Neural crest cell (in vitro differentiated cells): ENCODE results near the gene ZBED1. TPM values are rescaled to one million over a fixed set of nuclear protein-coding genes. Genes with fewer than 3 reads are reported as not detected.
A peak's percentile ranks its signal among the peaks of the same experiment; 100 is the strongest.

Source experiments
- DNase-seq: peaks from one replicate; pipeline ENCODE4 v3.0.0; 2021; ENCODE audit warnings: low read depth, mixed read lengths, low spot score
- H3K27ac Mint-ChIP-seq: one replicate; pipeline ENCODE4 v1.8.0; 2021; ENCODE audit warnings: mild to moderate bottlenecking, mixed read lengths; ENCODE audit not compliant: unreplicated experiment
- H3K27me3 Mint-ChIP-seq: 2 replicates; pipeline ENCODE4 v1.8.0; 2021; ENCODE audit warnings: low read depth, mild to moderate bottlenecking, mixed read lengths
- H3K36me3 Mint-ChIP-seq: 2 replicates; pipeline ENCODE4 v1.8.0; 2021; ENCODE audit warnings: low read depth, mild to moderate bottlenecking, mixed read lengths
- H3K4me1 Mint-ChIP-seq: 2 replicates; pipeline ENCODE4 v1.8.0; 2021; ENCODE audit warnings: mixed read lengths
- H3K4me3 Mint-ChIP-seq: one replicate; pipeline ENCODE4 v1.8.0; 2021; ENCODE audit warnings: mild to moderate bottlenecking, mixed read lengths
- H3K9me3 Mint-ChIP-seq: 2 replicates; pipeline ENCODE4 v1.8.0; 2021; ENCODE audit warnings: mixed read lengths
- total RNA-seq: library from RNA; stranded (reverse); gene quantifications from 2 replicates; pipeline ENCODE4 v1.2.1, GENCODE V29; 2021
- TF ChIP-seq, protein P1 (sequence below): fragments of 200-600 bp; sonication (generic); conservative IDR thresholded peaks from 2 replicates; pipeline ENCODE4 v1.5.0; 2021; ENCODE audit warnings: antibody characterized with exemption, mild to moderate bottlenecking

Gene ZBED1
- total RNA-seq, 1 donor from 2014 or later: 42.0 TPM

DNA sequence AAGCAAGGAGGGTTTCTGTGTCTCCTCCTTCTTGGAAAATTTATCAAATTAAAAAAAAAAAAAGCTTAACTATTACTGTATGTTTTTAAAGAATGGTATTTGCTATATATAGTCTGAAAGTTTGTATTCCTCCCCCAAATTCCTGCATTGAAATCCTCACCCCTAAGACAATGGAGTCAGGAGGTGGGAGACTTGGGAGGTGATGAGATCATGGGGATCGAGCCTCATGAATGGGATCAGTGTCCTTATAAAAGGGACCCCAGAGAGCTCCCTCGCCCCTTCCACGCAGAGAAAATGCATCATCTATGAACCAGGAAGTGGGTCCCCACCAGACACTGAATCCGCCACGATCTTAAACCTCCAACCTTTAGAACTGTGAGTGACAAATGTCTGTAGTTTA is 50.1 kb downstream of the ZBED1 start:
- Mint-ChIP-seq H3K9me3 (no peaks in the 10 kb centered on the region), H3K27ac (peak overlapping the region; percentile 35), H3K4me3 (no peak overlapping the region), H3K36me3 (peaks cover 16% of the 10 kb centered on the region), H3K27me3 (no peaks in the 10 kb centered on the region), H3K4me1 (peaks cover 25% of the 10 kb centered on the region)
- no peak for DNase-seq
- TF ChIP-seq, protein P1, sequence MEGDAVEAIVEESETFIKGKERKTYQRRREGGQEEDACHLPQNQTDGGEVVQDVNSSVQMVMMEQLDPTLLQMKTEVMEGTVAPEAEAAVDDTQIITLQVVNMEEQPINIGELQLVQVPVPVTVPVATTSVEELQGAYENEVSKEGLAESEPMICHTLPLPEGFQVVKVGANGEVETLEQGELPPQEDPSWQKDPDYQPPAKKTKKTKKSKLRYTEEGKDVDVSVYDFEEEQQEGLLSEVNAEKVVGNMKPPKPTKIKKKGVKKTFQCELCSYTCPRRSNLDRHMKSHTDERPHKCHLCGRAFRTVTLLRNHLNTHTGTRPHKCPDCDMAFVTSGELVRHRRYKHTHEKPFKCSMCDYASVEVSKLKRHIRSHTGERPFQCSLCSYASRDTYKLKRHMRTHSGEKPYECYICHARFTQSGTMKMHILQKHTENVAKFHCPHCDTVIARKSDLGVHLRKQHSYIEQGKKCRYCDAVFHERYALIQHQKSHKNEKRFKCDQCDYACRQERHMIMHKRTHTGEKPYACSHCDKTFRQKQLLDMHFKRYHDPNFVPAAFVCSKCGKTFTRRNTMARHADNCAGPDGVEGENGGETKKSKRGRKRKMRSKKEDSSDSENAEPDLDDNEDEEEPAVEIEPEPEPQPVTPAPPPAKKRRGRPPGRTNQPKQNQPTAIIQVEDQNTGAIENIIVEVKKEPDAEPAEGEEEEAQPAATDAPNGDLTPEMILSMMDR: no peak

DNA sequence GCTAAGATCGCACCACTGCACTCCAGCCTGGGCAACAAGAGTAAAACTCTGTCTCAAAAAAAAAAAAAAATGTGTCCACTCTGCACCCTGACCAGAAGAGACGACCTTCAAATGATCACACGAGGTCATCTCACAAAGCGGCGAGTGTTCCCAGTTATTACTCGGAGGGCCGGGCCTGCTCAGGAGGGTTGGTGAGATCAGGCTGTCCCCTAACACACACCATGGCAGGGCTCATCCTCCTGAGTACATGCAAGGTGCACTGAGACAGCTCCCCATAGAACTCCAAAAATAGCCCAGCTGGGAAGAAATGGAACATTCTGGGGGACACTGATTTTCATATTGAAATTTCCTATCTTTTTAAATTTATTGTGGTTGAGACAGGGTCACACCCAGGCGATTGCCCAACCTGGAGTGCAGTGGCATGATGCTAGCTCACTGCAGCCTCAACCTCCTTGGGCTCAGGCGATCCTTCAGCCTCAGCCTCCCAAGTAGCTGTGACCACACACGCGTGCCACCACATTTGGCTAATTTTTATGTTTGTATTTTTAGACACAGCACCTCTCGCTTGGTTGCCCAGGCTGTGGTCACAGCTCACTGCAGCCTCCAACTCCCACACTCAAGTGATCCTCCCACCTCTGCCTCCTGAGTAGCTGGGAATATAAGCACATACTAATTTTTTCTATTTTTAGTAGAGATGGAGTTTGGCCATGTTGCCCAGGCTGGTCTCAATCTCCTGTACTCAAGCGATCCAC is 51.5 kb downstream of the ZBED1 start:
- Mint-ChIP-seq H3K4me1 (peaks cover 25% of the 10 kb centered on the region), H3K9me3 (no peaks in the 10 kb centered on the region), H3K27me3 (no peaks in the 10 kb centered on the region), H3K27ac (no peak overlapping the region), H3K36me3 (peaks cover 16% of the 10 kb centered on the region), H3K4me3 (no peak overlapping the region)
- TF ChIP-seq, protein P1: no peak
- DNase-seq: no peak

DNA sequence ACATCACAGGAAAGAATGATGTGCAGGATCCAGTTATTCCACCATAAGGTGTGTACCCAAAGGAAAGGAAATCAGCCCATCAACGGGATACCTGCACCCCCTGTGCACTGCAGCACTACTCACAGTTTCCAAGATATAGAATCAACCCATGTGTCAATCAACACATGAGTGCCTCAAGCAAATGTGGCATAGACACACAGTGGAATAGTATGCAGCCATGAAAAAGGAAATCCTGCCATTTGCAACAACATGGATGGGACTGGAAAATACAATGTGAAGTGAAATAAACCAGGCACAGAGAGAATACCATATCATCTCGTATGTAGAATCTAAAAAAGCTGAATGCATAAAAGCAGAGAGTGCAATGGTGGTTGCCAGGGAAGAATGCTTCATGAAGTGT is 53.3 kb downstream of the ZBED1 start:
- H3K36me3 Mint-ChIP-seq: peaks cover 11% of the 10 kb centered on the region
- H3K27me3 Mint-ChIP-seq: no peaks in the 10 kb centered on the region
- TF ChIP-seq, protein P1: no peak
- H3K9me3 Mint-ChIP-seq: no peaks in the 10 kb centered on the region
- no peak overlapping the region for H3K27ac Mint-ChIP-seq
- H3K4me1 Mint-ChIP-seq: peaks cover 25% of the 10 kb centered on the region
- no peak overlapping the region for H3K4me3 Mint-ChIP-seq
- no peak for DNase-seq

DNA sequence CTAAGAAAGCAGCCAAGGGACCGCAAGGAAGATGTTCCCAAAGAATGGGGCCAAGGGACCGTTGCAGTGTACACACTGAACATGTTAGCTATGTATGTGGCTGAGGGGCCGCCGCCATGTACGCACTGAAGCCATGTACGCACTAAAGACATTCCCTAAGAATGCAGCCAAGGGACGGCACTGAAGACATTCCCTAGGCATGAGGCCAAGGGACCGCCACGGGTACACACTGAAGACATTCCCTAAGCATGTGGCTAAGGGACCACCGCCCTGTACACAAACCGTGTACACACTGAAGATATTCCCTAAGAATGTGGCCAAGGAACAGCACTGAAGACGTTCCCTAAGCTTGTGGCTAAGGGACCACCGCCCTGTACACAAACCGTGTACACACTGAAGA is 54.0 kb downstream of the ZBED1 start:
- Mint-ChIP-seq H3K4me3 (no peak overlapping the region), H3K4me1 (peaks cover 22% of the 10 kb centered on the region), H3K27ac (no peak overlapping the region), H3K36me3 (peaks cover 11% of the 10 kb centered on the region), H3K27me3 (no peaks in the 10 kb centered on the region), H3K9me3 (no peaks in the 10 kb centered on the region)
- DNase-seq: no peak
- TF ChIP-seq, protein P1: no peak

DNA sequence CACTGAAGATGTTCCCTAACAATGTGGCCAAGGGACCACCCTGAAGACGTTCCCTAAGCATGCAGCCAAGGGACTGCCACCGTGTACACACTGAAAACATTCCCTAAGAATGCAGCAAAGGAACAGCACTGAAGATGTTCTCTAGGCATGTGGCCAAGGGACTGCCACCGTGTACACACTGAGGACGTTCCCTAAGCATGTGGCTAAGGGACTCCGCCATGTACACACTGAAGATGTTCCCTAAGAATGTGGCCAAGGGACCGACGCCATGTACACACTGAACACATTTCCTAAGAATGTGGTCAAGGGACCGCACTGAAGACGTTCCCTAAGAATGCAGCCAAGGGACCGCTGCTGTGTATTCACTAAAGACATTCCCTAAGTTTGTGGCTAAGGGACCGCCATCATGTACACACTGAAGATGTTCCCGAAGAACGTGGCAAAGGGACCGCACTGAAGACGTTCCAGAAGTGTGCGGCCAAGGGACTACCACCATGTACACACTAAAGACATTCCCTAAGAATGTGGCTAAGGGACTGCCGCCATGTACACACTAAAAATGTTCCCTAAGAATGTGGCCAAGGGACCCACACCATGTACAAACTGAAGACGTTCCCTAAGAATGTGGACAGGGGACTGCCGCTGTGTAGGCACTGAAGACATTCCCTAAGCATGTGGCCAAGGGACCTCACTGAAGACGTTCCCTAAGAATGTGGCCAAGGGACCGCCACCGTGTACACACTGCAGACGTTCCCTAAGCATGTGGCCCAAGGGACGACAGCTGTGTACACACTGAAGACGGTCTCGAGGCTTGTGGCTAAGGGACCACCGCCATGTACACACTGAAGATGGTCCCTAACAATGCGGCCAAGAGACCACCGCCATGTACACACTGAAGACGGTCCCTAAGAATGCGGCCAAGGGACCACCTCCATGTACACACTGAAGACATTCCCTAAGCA is 54.8 kb downstream of the ZBED1 start:
- H3K27me3 Mint-ChIP-seq: no peaks in the 10 kb centered on the region
- peaks cover 17% of the 10 kb centered on the region for H3K4me1 Mint-ChIP-seq
- H3K4me3 Mint-ChIP-seq: no peak overlapping the region
- TF ChIP-seq, protein P1: no peak
- H3K27ac Mint-ChIP-seq: no peak overlapping the region
- peaks cover 4% of the 10 kb centered on the region for H3K9me3 Mint-ChIP-seq
- DNase-seq: no peak
- H3K36me3 Mint-ChIP-seq: peaks cover 15% of the 10 kb centered on the region
